ENCODE data around the gene PAPPA2.

- no peak for TF ChIP-seq POLR2A (IDR thresholded peaks at IDR 0.05; ENCODE audit: low read depth)
- TF ChIP-seq EP300 (IDR thresholded peaks at IDR 0.05): no peak
- TF ChIP-seq CTCF (IDR thresholded peaks at IDR 0.05): no peak
These were observed 52.3 kb downstream of the PAPPA2 start for GRCh38 chr1:176515310-176515709.

Measured in esophagus muscularis mucosa (tissue), 4 donors.